IMR-90 (cell line): ENCODE results near the gene LTBP1. TPM values are rescaled to one million over a fixed set of nuclear protein-coding genes. Genes with fewer than 3 reads are reported as not detected.

Source experiments
- ATAC-seq: fragments of 200-7000 bp; cut with Tn5 transposase; 2 replicates; pipeline ENCODE4 v1.9.1; 2020; ENCODE audit warnings: low read depth, mild to moderate bottlenecking, moderate library complexity
- BruUV-seq: library from RNA; stranded (reverse); fragments of 400-500 nt; replicated peaks from 2 replicates; lab custom pipeline; 2021; lab: Mats Ljungman, UMichigan
- CTCF ChIA-PET: fragments of 300-600 bp; formaldehyde crosslinking; extraction: SDS; loops from one replicate; lab custom pipeline; 2021; ENCODE audit warnings: antibody characterized with exemption; lab: Yijun Ruan, JAX
- POLR2A ChIA-PET: fragments of 300-600 bp; sonication (Branson Sonifier 250); formaldehyde crosslinking; loops from one replicate; lab custom pipeline; 2022; ENCODE audit warnings: antibody characterized with exemption; ENCODE audit not compliant: unreplicated experiment; lab: Charles Lee
- DNase-seq: peaks from one replicate; pipeline ENCODE4 v3.0.0; 2013
- H2AFZ ChIP-seq: replicated peaks from 2 replicates; pipeline ENCODE3; 2013; ENCODE audit warnings: low read length, mild to moderate bottlenecking; ENCODE audit not compliant: poor library complexity
- H2AK5ac ChIP-seq: 2 replicates; pipeline ENCODE4 v1.6.1; 2013; ENCODE audit warnings: low read depth, low read length, inconsistent platforms
- H2AK9ac ChIP-seq: replicated peaks from 2 replicates; pipeline ENCODE3; 2013; ENCODE audit warnings: mild to moderate bottlenecking, low read depth, low read length, moderate library complexity; ENCODE audit not compliant: poor library complexity
- H2BK120ac ChIP-seq: 2 replicates; pipeline ENCODE4 v1.6.1; 2013; ENCODE audit warnings: low read depth, low read length, inconsistent platforms
- H2BK15ac ChIP-seq: 3 replicates; pipeline ENCODE4 v1.6.1; 2013; ENCODE audit warnings: low read depth, low read length, inconsistent platforms
- H2BK20ac ChIP-seq: 2 replicates; pipeline ENCODE4 v1.6.1; 2013; ENCODE audit warnings: low read depth, mild to moderate bottlenecking, inconsistent platforms, low read length, moderate library complexity
- H2BK5ac ChIP-seq: 2 replicates; pipeline ENCODE4 v1.6.1; 2013; ENCODE audit warnings: mild to moderate bottlenecking, low read depth, low read length, inconsistent platforms; ENCODE audit not compliant: poor library complexity, severe bottlenecking
- H3K14ac ChIP-seq: replicated peaks from 2 replicates; pipeline ENCODE4 v1.6.1; 2013; ENCODE audit warnings: low read depth, low read length, inconsistent platforms
- H3K18ac ChIP-seq: 2 replicates; pipeline ENCODE4 v1.6.1; 2013; ENCODE audit warnings: low read depth, low read length, control low read depth
- H3K23ac ChIP-seq: 2 replicates; pipeline ENCODE4 v1.6.1; 2013; ENCODE audit warnings: low read depth, low read length, inconsistent platforms
- H3K27ac ChIP-seq: 2 replicates; pipeline ENCODE4 v1.5.1; 2013; ENCODE audit warnings: mild to moderate bottlenecking, control low read depth, low read length; ENCODE audit not compliant: insufficient read depth
- H3K27me3 ChIP-seq: 2 replicates; pipeline ENCODE4 v1.6.1; 2013; ENCODE audit warnings: low read length; ENCODE audit not compliant: control insufficient read depth, insufficient read depth
- H3K36me3 ChIP-seq: 2 replicates; pipeline ENCODE4 v1.6.1; 2013; ENCODE audit warnings: low read length, mixed read lengths; ENCODE audit not compliant: control insufficient read depth, insufficient read depth
- H3K4ac ChIP-seq: 2 replicates; pipeline ENCODE4 v1.6.1; 2013; ENCODE audit warnings: low read depth, low read length, inconsistent platforms
- H3K4me1 ChIP-seq: 2 replicates; pipeline ENCODE4 v1.6.1; 2013; ENCODE audit warnings: low read length, mixed read lengths; ENCODE audit not compliant: control insufficient read depth, insufficient read depth
- H3K4me2 ChIP-seq: 2 replicates; pipeline ENCODE4 v1.6.1; 2013; ENCODE audit warnings: low read depth, mild to moderate bottlenecking, control low read depth, low read length, moderate library complexity
- H3K4me3 ChIP-seq: 2 replicates; pipeline ENCODE4 v1.5.1; 2013; ENCODE audit warnings: low read depth, mild to moderate bottlenecking, control low read depth, low read length, moderate library complexity; ENCODE audit not compliant: insufficient read depth
- H3K56ac ChIP-seq: 2 replicates; pipeline ENCODE4 v1.6.1; 2013; ENCODE audit warnings: low read length, inconsistent platforms; ENCODE audit not compliant: insufficient read depth; ENCODE audit errors: extremely low read depth
- H3K79me1 ChIP-seq, 2 experiments: 2 replicates each; pipeline ENCODE4 v1.6.1; 2013; ENCODE audit warnings: low read length in 2 of 2, inconsistent platforms in 1 of 2, low read depth in 1 of 2
- H3K9ac ChIP-seq: 2 replicates; pipeline ENCODE4 v1.6.1; 2013; ENCODE audit warnings: low read depth, low read length, control low read depth
- H3K9me1 ChIP-seq: 2 replicates; pipeline ENCODE4 v1.6.1; 2013; ENCODE audit warnings: low read length, inconsistent platforms; ENCODE audit not compliant: insufficient read depth
- H3K9me3 ChIP-seq: 2 replicates; pipeline ENCODE4 v1.6.1; 2013; ENCODE audit warnings: low read length; ENCODE audit not compliant: control insufficient read depth, insufficient read depth
- H4K20me1 ChIP-seq: 2 replicates; pipeline ENCODE4 v1.6.1; 2013; ENCODE audit warnings: low read length, inconsistent platforms; ENCODE audit not compliant: insufficient read depth
- H4K5ac ChIP-seq: 2 replicates; pipeline ENCODE4 v1.6.1; 2013; ENCODE audit warnings: mild to moderate bottlenecking, low read depth, low read length, control low read depth
- H4K8ac ChIP-seq, 2 experiments: 2 replicates each; pipeline ENCODE4 v1.6.1; 2013; ENCODE audit warnings: low read depth in 2 of 2, low read length in 2 of 2, control low read depth in 1 of 2, inconsistent platforms in 1 of 2
- H4K91ac ChIP-seq: 2 replicates; pipeline ENCODE4 v1.6.1; 2013; ENCODE audit warnings: low read depth, low read length, inconsistent platforms; ENCODE audit not compliant: insufficient read depth
- CEBPB ChIP-seq: IDR thresholded peaks from 2 replicates; pipeline ENCODE4 v1.6.1; 2012; ENCODE audit warnings: low read depth, low read length, improper control_type of control experiment
- CHD1 ChIP-seq: IDR thresholded peaks from 2 replicates; pipeline ENCODE4 v1.6.1; 2012; ENCODE audit warnings: low read depth, low read length, improper control_type of control experiment
- FOS ChIP-seq: fragments of 150-350 bp; IDR thresholded peaks from 2 replicates; pipeline ENCODE4 v1.6.1; 2016; ENCODE audit warnings: low read depth, low read length
- MAZ ChIP-seq: IDR thresholded peaks from 2 replicates; pipeline ENCODE4 v1.6.1; 2012; ENCODE audit warnings: low read depth, mild to moderate bottlenecking, low read length, improper control_type of control experiment, moderate library complexity, borderline replicate concordance
- RAD21 ChIP-seq: IDR thresholded peaks from 2 replicates; pipeline ENCODE4 v1.6.1; 2012; ENCODE audit warnings: low read length, improper control_type of control experiment
- WGBS, 2 experiments: methylation state at CpG; one replicate each; pipeline versions ENCODE4 v1.1.5 to v1.1.7; 2013; ENCODE audit warnings: missing lambda C conversion rate in 2 of 2; ENCODE audit not compliant: insufficient read length in 1 of 2; ENCODE audit errors: extremely low coverage in 2 of 2; 5-methylcytosine and 5-hydroxymethylcytosine counted together
- dilution Hi-C: fragments of 300-500 bp; cut with HindIII; formaldehyde crosslinking; loops from one replicate; pipeline ENCODE4 v1.14.3; 2018; ENCODE audit warnings: low sequenced_read_pairs; ENCODE audit not compliant: unreplicated experiment
- in situ Hi-C: fragments of 300-500 bp; cut with MboI; formaldehyde crosslinking; loops from 3 replicates; pipeline ENCODE4 v1.14.3; 2019; ENCODE audit warnings: low sequenced_read_pairs, inconsistent platforms, mixed read lengths
- intact Hi-C: fragments of 100-400 bp; cut with micrococcal nuclease; formaldehyde crosslinking; loops from 2 replicates; pipeline ENCODE4 v1.10.0; 2022
- polyA plus RNA-seq, 3 experiments: library from polyadenylated mRNA; depleted of rRNA; stranded (reverse); fragments of >200 nt; gene quantifications; 2 replicates each; pipeline ENCODE4 v1.2.3, GENCODE V29; 2012; ENCODE audit warnings: low replicate concordance in 1 of 3
- total RNA-seq: library from RNA; depleted of rRNA; stranded (reverse); fragments of >200 nt; gene quantifications from 2 replicates; pipeline ENCODE4 v1.2.3, GENCODE V29; 2012

Gene LTBP1
- total and polyA plus RNA-seq, 2 of the 4 experiments (the other 2 are of a cell fraction), result 235 to 326 TPM

GRCh38 chr2:33107690-33108482 lies 161.1 kb downstream of the LTBP1 start:
- H2AK9ac ChIP-seq, result peak overlapping the region; percentile 26
- H3K14ac ChIP-seq, result peak overlapping the region; percentile 49
- ATAC-seq (no peak), DNase-seq (peak; percentile 37)
- peaks cover 28% of the 10 kb centered on the region for H3K9me1 ChIP-seq
- H3K9me3 ChIP-seq, result no peaks in the 10 kb centered on the region; the same call in 1 of the 2 replicates
- peak overlapping the region; percentile 63 for H2AK5ac ChIP-seq
- WGBS, 2 experiments, result 73% methylated on average over 5 of the region's 8 CpGs; no CpG with 5 or more reads in 1 of the 2 experiments
- peak overlapping the region; percentile 63; the same call in 1 of the 2 replicates for H3K4me2 ChIP-seq
- H3K18ac ChIP-seq, result peak overlapping the region; percentile 82
- H4K8ac ChIP-seq, result peak overlapping the region; percentile 21 to 74
- H2BK120ac ChIP-seq, result peak overlapping the region; percentile 93
- no peak overlapping the region for H2AFZ ChIP-seq
- H3K56ac ChIP-seq, result no peak overlapping the region; the same call in 1 of the 2 replicates
- BruUV-seq, result no TSS peak
- ChIA-PET POLR2A (no interaction called here), CTCF (interaction anchor here (0.5 to 1.7 kb wide), 2 partner anchors 25 to 273 kb away, joined by 4 to 5 read pairs; no protein-coding TSS in a partner anchor)
- peak overlapping the region; percentile 78 for H4K91ac ChIP-seq
- H3K27me3 ChIP-seq, result no peaks in the 10 kb centered on the region
- TF ChIP-seq MAZ (no peak), FOS (no peak), RAD21 (no peak), CHD1 (no peak), CEBPB (no peak)
- in situ Hi-C loops (no loop called here), dilution Hi-C loops (no loop called here), intact Hi-C loops (loop anchor here (5.0 kb wide), 1 partner anchor 479 kb away; no protein-coding TSS in a partner anchor)
- H4K5ac ChIP-seq, result peak overlapping the region; percentile 82
- H3K23ac ChIP-seq, result peak overlapping the region; percentile 50; the same call in 1 of the 2 replicates
- no peaks in the 10 kb centered on the region for H4K20me1 ChIP-seq
- H3K4me3 ChIP-seq, result no peak overlapping the region
- H2BK20ac ChIP-seq, result peak overlapping the region; percentile 91
- peak overlapping the region; percentile 88 for H3K4ac ChIP-seq
- H3K36me3 ChIP-seq, result peaks cover 6% of the 10 kb centered on the region; the same call in 1 of the 2 replicates
- peaks cover 37% of the 10 kb centered on the region for H3K4me1 ChIP-seq
- H3K27ac ChIP-seq, result peak overlapping the region; percentile 76; the same call in 1 of the 2 replicates
- 0 out of 2 replicates have a peak overlapping the region, but pooled peaks have one; percentile 15 for H3K9ac ChIP-seq
- H2BK5ac ChIP-seq, result peak overlapping the region; percentile 57
- peak overlapping the region; percentile 53 for H2BK15ac ChIP-seq
- peaks cover 37 to 73% of the 10 kb centered on the region in 2 experiments for H3K79me1 ChIP-seq
